NCI-H2196 (cell line): Measurements from ENCODE around the gene SUB1.

Experiments
- DNase-seq: peaks from one replicate; lab custom pipeline; 2025; ENCODE audit not compliant: unreplicated experiment; lab: John Stamatoyannopoulos, UW

SUB1 gene

DNA sequence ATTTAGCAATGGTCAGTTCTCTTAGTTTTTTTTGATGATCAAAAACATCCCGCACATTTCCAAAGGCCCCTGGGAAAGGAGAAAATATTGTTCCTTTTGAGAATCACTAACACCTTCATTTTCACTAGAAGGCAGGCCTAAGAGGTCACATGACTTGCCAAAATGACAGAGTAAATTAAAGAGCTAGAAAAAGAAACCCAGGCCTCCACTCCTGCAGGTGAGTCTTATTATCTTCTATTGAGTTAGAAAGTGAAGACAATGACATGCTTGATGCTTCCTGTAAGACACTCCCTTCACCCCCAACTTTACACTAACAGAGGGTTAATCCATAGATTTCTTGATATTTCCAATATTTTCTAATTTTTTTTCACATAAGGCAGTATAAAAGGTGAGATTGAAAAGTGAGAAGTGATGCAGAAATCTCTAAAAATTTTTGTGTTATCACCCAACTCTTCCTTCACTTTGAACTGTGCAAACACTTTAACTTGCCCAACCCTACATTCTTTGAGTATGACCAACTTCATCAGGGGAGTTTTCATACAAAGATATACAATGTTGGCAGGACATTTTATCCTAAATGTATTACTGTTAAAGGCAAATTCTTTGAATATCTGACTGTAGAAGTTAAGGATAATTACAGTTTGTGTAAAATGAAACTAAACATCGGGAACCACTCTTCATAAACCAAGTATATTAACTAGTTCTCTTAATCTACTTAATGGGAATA, 57.1 kb downstream of the SUB1 start:
- DNase-seq: no peak

DNA sequence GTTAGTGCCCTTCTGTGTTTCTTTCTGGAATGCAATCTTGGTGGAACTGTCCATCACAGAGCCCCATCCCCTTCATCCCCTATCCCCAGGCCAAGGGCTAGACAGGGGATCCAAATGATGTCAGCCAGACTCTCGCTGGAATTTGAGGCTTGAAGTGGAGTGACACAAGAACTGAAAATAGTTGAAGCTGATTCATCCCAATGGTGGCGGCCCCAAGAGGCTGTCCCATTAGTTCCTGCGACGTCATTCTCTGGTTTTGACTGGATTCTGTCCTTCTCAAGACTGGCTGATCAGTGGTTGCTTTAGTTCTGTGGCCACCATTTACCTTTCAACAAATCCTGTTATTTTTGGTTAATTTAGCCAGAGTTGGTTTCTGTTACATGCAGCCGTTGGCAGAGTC, 59.9 kb downstream of the SUB1 start:
- no peak for DNase-seq

DNA sequence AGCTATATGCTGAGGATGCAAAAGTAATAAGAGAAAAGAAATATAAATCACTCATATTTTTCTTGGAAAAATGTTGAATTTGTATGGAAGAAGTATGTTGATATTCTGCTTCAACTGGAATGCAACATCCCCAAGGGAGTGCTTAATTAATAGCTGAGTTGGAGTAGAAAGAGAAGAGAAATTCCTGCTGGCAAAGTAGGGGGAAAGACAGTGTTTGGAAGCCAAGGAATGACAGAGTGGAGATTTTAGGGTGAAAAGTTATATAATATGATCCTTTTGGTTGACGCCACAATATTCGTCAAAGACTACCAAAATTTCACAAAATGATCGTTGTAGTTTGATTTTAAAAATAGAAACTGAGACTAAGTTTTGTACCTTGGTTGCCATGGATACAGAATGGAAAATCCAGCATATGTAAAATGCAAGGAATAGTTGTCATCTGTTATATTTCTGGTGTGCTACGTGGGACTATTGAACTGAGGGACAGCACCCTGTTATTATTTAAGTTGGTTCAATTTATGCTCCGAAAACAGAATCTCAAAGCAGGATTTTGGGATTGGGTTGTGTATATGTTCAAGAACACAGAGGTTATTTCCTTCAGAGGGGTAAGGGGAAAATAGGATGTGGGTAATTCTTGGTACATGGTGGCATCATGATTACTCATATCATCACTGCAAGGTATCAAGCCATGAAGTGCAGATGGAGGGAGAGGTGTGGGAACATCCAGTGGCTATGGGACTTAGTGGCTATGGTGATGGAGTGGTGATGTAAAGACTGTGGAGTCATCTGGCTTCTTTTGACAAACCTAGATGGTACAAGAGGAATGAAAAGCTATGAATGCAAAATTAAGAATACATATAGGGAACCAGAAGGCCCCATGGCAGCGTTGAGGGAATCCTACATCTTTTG, 61.0 kb downstream of the SUB1 start:
- no peak for DNase-seq

DNA sequence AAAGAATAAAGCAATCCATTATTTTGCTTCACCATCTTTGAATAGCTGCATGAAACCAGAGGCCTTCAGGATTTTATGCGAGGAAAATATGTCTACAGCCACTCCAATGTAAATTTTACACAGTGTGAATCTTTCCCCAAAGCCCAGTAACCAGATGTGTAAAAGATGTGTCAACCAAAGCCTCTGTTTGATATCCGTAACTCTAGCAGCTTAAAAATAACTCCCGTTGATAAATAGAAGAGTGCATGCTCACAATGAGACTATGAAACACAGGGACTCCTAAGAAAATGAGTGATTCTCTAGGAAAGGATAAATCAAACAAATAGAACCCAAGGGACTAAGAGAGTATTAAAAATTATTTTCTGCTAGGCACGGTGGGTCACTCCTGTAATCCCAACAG, 65.7 kb downstream of the SUB1 start:
- DNase-seq: no peak

DNA sequence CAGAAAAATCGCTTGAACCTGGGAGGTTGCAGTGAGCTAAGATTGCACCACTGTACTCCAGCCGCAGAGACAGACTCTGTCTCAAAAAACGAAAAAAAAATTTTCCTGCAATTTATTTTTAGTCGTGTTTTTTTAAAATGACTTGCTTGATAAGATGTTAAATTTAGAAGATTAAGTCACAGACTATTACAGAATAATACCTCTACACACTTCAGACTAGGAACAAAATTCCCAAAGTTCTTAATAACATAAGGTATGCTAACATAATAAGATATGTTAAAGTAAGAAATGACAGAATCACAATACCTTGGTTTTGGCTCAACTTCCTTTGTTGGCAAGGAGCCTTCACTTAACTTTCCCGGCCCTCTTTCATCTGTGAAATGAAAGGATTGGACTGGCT, 66.3 kb downstream of the SUB1 start:
- no peak for DNase-seq
